HEK293 (cell line): ENCODE data around the gene EDEM1.

ENCODE experiments used
- ZNF23 ChIP-seq: fragments of 450-650 bp; formaldehyde crosslinking; IDR thresholded peaks from 2 replicates; pipeline ENCODE4 v1.5.1; 2016; ENCODE audit warnings: missing biosample characterization, missing genetic modification characterization, borderline replicate concordance
- ZNF76 ChIP-seq: fragments of 450-650 bp; formaldehyde crosslinking; IDR thresholded peaks from 2 replicates; pipeline ENCODE4; 2016; ENCODE audit warnings: low read depth, missing biosample characterization, missing genetic modification characterization, borderline replicate concordance

DNA sequence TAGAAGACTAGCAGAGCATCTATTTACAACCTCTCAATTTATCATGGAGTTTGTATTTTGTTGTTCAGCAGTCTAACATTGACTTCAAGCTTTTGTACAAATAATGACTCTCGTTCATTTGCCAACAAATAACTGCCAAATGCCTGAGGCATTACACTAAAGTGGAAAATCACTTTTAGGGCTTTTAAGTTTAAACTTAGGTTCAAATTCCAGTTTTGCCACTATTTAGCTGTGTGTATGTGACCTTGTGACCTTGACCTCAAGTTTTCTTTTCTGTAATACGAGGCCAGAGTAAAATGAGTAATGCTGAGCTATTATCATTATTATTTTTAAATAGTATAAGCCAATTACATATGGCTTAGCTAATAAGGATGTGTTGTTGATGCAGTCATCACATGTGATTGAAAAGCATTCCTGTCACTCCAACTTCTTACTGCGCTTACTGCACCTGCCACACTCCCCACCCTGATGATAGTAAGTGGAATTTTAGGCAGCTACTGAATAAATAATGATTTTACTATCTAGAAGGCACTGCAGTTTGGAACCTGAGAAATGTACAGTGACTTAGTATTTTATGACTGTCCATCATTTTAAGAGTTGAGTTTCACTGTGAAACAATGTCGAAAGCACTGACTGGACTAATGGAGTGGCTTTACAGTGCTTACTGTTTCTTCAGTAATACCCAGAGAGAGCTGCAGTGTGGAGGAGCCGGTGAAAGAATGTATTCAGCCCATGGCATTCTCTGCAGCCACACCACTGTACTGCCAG lies 49.1 kb upstream of the EDEM1 start:
- TF ChIP-seq ZNF23 (tag by site-specific recombination), result no peak
- TF ChIP-seq ZNF76 (tag by site-specific recombination), result no peak; the same call in 1 of the 2 replicates
